ENCODE data around the gene TAF3. TPM values are rescaled to one million over a fixed set of nuclear protein-coding genes. Genes with fewer than 3 reads are reported as not detected.

The TAF3 gene
- total RNA-seq, 1 donor from 2014 or later, result 12.6 TPM

GRCh38 chr10:7813481-7813880, 4.8 kb upstream of the TAF3 start:
- ChIA-PET CTCF (no interaction called here), POLR2A (no interaction called here)
- no peaks in the 10 kb centered on the region for H3K9me3 Mint-ChIP-seq
- no peak for DNase-seq
- peaks cover 13% of the 10 kb centered on the region for H3K36me3 Mint-ChIP-seq (ENCODE audit: low read depth)
- H3K4me1 Mint-ChIP-seq, result peaks cover 7% of the 10 kb centered on the region
- no peak for ATAC-seq (ENCODE audit: low read depth)
- peaks cover 7% of the 10 kb centered on the region for H3K27me3 Mint-ChIP-seq
- no peak for TF ChIP-seq CTCF (IDR thresholded peaks at IDR 0.05)
- intact Hi-C loops (cut with micrococcal nuclease), result loop anchor here (10.0 kb wide), 1 partner anchor 1409 kb away; no protein-coding TSS in a partner anchor
- H3K27ac Mint-ChIP-seq, result no peak overlapping the region
- H3K4me3 Mint-ChIP-seq, result no peak overlapping the region

GRCh38 chr10:7817576-7817975, 729 bp upstream of the TAF3 start:
- peak overlapping the region; percentile 100 for H3K4me3 Mint-ChIP-seq
- ChIA-PET CTCF (interaction anchor here (0.6 to 0.7 kb wide), 3 partner anchors 292 to 574 kb away, joined by 3 read pairs; no protein-coding TSS in a partner anchor), POLR2A (interaction anchor here (1.3 to 6.0 kb wide), 6 partner anchors 9 to 292 kb away, joined by 4 to 108 read pairs (median 7); partner anchors contain the start of genes ATP5F1C and KIN)
- H3K4me1 Mint-ChIP-seq, result peaks cover 27% of the 10 kb centered on the region
- peaks cover 17% of the 10 kb centered on the region for H3K36me3 Mint-ChIP-seq (ENCODE audit: low read depth)
- intact Hi-C loops (cut with micrococcal nuclease), result loop anchor here (10.0 kb wide), 1 partner anchor 1413 kb away; no protein-coding TSS in a partner anchor
- peaks cover 7% of the 10 kb centered on the region for H3K27me3 Mint-ChIP-seq
- ATAC-seq (ENCODE audit: low read depth) (no peak), DNase-seq (no peak)
- TF ChIP-seq CTCF (IDR thresholded peaks at IDR 0.05), result no peak
- peak overlapping the region; percentile 87 for H3K27ac Mint-ChIP-seq
- no peaks in the 10 kb centered on the region for H3K9me3 Mint-ChIP-seq

GRCh38 chr10:7817984-7818294, 366 bp upstream of the TAF3 start:
- ChIA-PET POLR2A (interaction anchor here (0.8 to 6.0 kb wide), 7 partner anchors 9 to 1157 kb away, joined by 3 to 108 read pairs (median 6); partner anchors contain the start of genes ATP5F1C and KIN), CTCF (interaction anchor here (0.7 kb wide), 2 partner anchors 292 to 574 kb away, joined by 3 read pairs; no protein-coding TSS in a partner anchor)
- no peak for DNase-seq
- Mint-ChIP-seq H3K27ac (peak overlapping the region; percentile 87), H3K9me3 (no peaks in the 10 kb centered on the region), H3K27me3 (peaks cover 7% of the 10 kb centered on the region), H3K4me3 (peak overlapping the region; percentile 100), H3K4me1 (peaks cover 27% of the 10 kb centered on the region), H3K36me3 (ENCODE audit: low read depth) (peaks cover 19% of the 10 kb centered on the region)
- TF ChIP-seq CTCF (IDR thresholded peaks at IDR 0.05), result no peak
- ATAC-seq (ENCODE audit: low read depth), result peak; percentile 22
- intact Hi-C loops (cut with micrococcal nuclease), result loop anchor here (1.0 to 10.0 kb wide), 3 partner anchors 30 to 1413 kb away; partner anchors contain the start of gene ATP5F1C

GRCh38 chr10:7819121-7819460, 786 bp downstream of the TAF3 start:
- Mint-ChIP-seq H3K27ac (peak overlapping the region; percentile 87), H3K36me3 (ENCODE audit: low read depth) (peaks cover 19% of the 10 kb centered on the region), H3K9me3 (no peaks in the 10 kb centered on the region), H3K4me1 (peaks cover 27% of the 10 kb centered on the region), H3K4me3 (peak overlapping the region; percentile 100), H3K27me3 (peaks cover 4% of the 10 kb centered on the region)
- TF ChIP-seq CTCF (IDR thresholded peaks at IDR 0.05), result no peak
- ChIA-PET POLR2A (interaction anchor here (1.8 to 6.0 kb wide), 2 partner anchors 27 to 31 kb away, joined by 8 to 108 read pairs; partner anchors contain the start of genes ATP5F1C and KIN), CTCF (interaction anchor here (0.8 to 1.4 kb wide), 2 partner anchors 234 to 294 kb away, joined by 3 to 5 read pairs; no protein-coding TSS in a partner anchor)
- intact Hi-C loops (cut with micrococcal nuclease), result loop anchor here (10.0 kb wide), 1 partner anchor 1414 kb away; no protein-coding TSS in a partner anchor
- DNase-seq (no peak), ATAC-seq (ENCODE audit: low read depth) (peak; percentile 15)

GRCh38 chr10:7824251-7824650, 5.9 kb downstream of the TAF3 start:
- Mint-ChIP-seq H3K4me1 (peaks cover 21% of the 10 kb centered on the region), H3K27me3 (no peaks in the 10 kb centered on the region), H3K27ac (no peak overlapping the region), H3K4me3 (no peak overlapping the region), H3K9me3 (no peaks in the 10 kb centered on the region), H3K36me3 (ENCODE audit: low read depth) (peaks cover 45% of the 10 kb centered on the region)
- ChIA-PET POLR2A (interaction anchor here (0.9 kb wide), 1 partner anchor 36 kb away, joined by 5 read pairs; the partner anchor contains the start of genes ATP5F1C and KIN), CTCF (no interaction called here)
- no peak for ATAC-seq (ENCODE audit: low read depth)
- intact Hi-C loops (cut with micrococcal nuclease), result no loop called here
- DNase-seq, result no peak
- no peak for TF ChIP-seq CTCF (IDR thresholded peaks at IDR 0.05)

All from activated B cell treated with CpG ODN at 0.5 μM for 24 hours (primary cell).